HL-60 (cell line): Measurements from ENCODE around the gene GPR62.

ENCODE experiments used
- DNase-seq, 2 experiments: peaks; one replicate each; pipeline ENCODE4 v3.0.0-alpha.2; 2010 to 2020; ENCODE audit warnings: low read depth in 1 of 2, low spot score in 1 of 2
- H3K27ac ChIP-seq: fragments of 250-450 bp; sonication (Bioruptor Pico); replicated peaks from 2 replicates; pipeline ENCODE4 v1.5.1; 2020; ENCODE audit warnings: mild to moderate bottlenecking, moderate library complexity
- H3K27me3 ChIP-seq: fragments of 250-450 bp; sonication (Bioruptor Pico); 2 replicates; pipeline ENCODE4 v1.5.1; 2021; ENCODE audit warnings: mild to moderate bottlenecking, moderate library complexity; ENCODE audit not compliant: insufficient read depth, poor library complexity, severe bottlenecking
- H3K4me3 ChIP-seq: replicated peaks from 2 replicates; pipeline ENCODE4 v1.5.1; 2011; ENCODE audit warnings: mild to moderate bottlenecking, control low read depth, low read length; ENCODE audit not compliant: insufficient read depth
- CTCF ChIP-seq: IDR thresholded peaks from one replicate; pipeline ENCODE4 v1.5.1; 2011; ENCODE audit warnings: low read length, control low read depth, inconsistent platforms; ENCODE audit not compliant: insufficient read depth
- GABPA ChIP-seq: IDR thresholded peaks from 2 replicates; pipeline ENCODE4 v1.6.1; 2012; ENCODE audit warnings: low read depth
- POLR2AphosphoS5 ChIP-seq: IDR thresholded peaks from 2 replicates; pipeline ENCODE4 v1.6.1; 2012; ENCODE audit warnings: low read depth
- REST ChIP-seq: IDR thresholded peaks from 2 replicates; pipeline ENCODE4 v1.6.1; 2012; ENCODE audit warnings: low read depth; ENCODE audit not compliant: insufficient replicate concordance
- SPI1 ChIP-seq: IDR thresholded peaks from 2 replicates; pipeline ENCODE4 v1.6.1; 2012; ENCODE audit warnings: low read depth, mild to moderate bottlenecking, borderline replicate concordance

GPR62 gene

GRCh38 chr3:51946796-51947195 is 8.4 kb upstream of the GPR62 start:
- TF ChIP-seq REST (no peak), GABPA (no peak), SPI1 (no peak), CTCF (no peak), POLR2AphosphoS5 (no peak)
- Histone ChIP-seq H3K27me3 (no peaks in the 10 kb centered on the region), H3K4me3 (no peak overlapping the region), H3K27ac (no peak overlapping the region)
- DNase-seq: no peak

DNA sequence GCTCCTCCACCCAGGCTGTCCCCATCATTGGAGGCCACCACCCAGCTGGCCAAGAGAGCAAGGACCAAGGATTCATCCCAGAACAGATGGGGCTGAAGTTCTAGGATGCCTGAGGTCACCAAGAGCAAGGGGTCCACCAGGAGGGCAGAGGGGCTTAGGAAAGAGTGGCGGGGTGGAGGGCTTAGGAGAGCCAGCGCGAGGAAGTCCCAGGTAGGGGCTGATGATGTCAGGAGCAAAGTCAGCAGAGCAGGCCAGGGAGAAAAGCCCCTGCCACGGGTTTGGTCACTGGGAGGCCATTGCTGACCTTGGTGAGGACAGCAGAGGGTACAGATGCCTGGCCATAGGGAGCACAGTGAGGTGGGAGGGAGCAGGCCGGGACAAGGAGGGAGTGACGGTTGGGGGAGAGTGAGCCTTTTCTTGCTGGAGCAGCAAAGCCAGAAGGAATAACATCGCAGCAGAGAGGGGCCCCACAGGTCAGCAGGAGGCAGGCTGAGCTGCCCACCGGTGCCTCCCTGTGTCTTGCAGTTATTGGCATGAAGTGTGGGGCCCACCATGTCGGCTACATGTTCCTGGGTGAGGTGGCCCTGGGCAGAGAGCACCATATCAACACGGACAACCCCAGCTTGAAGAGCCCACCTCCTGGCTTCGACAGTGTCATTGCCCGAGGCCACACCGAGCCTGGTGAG is 7.8 kb upstream of the GPR62 start:
- TF ChIP-seq GABPA (no peak), CTCF (no peak), SPI1 (no peak), POLR2AphosphoS5 (no peak), REST (no peak)
- H3K27ac ChIP-seq: no peak overlapping the region
- H3K4me3 ChIP-seq: no peak overlapping the region
- no peak for DNase-seq
- H3K27me3 ChIP-seq: no peaks in the 10 kb centered on the region

GRCh38 chr3:51948016-51948580 is 7.1 kb upstream of the GPR62 start:
- TF ChIP-seq CTCF: no peak
- TF ChIP-seq SPI1: no peak
- TF ChIP-seq POLR2AphosphoS5: no peak
- TF ChIP-seq REST: no peak
- Histone ChIP-seq H3K4me3 (no peak overlapping the region), H3K27me3 (no peaks in the 10 kb centered on the region), H3K27ac (no peak overlapping the region)
- no peak for DNase-seq
